ENCODE data around the gene FBLN1.
"Not testable (repeated sequence)": the region's sequence is repeated elsewhere in the genome, so short reads cannot be mapped to it uniquely, and the experiment has no call there.

Gene FBLN1

GRCh38 chr22:45585946-45586540, 83.4 kb downstream of the FBLN1 start:
- DNase-seq, result no peak

- DNase-seq, result no peak
These were observed 84.1 kb downstream of the FBLN1 start for GRCh38 chr22:45586651-45587405.

GRCh38 chr22:45587638-45588505, 85.2 kb downstream of the FBLN1 start:
- DNase-seq, result peak; percentile 58

GRCh38 chr22:45589556-45589955, 86.9 kb downstream of the FBLN1 start:
- no peak for DNase-seq

GRCh38 chr22:45590262-45590661, 87.6 kb downstream of the FBLN1 start:
- DNase-seq, result no peak

GRCh38 chr22:45591633-45592213, 89.0 kb downstream of the FBLN1 start:
- not testable (repeated sequence) for DNase-seq

- no peak for DNase-seq
These were observed 91.6 kb downstream of the FBLN1 start for GRCh38 chr22:45594123-45594941.

GRCh38 chr22:45597460-45598192, 94.9 kb downstream of the FBLN1 start:
- DNase-seq, result no peak

- no peak for DNase-seq
These were observed 96.0 kb downstream of the FBLN1 start for GRCh38 chr22:45598596-45599217.

GRCh38 chr22:45599836-45600577, 97.3 kb downstream of the FBLN1 start:
- DNase-seq, result no peak

- DNase-seq, result peak; percentile 14
These were observed 98.4 kb downstream of the FBLN1 start for GRCh38 chr22:45600790-45601730.

GRCh38 chr22:45602004-45602733, 99.5 kb downstream of the FBLN1 start:
- no peak for DNase-seq

GRCh38 chr22:45602824-45603595, 100.3 kb downstream of the FBLN1 start:
- peak; percentile 67 for DNase-seq

GRCh38 chr22:45603619-45604018, 100.9 kb downstream of the FBLN1 start:
- no peak for DNase-seq

GRCh38 chr22:45608045-45608444, 105.4 kb downstream of the FBLN1 start:
- DNase-seq, result not testable (repeated sequence)

- peak; percentile 84 for DNase-seq
These were observed 106.1 kb downstream of the FBLN1 start for GRCh38 chr22:45608763-45609180.

GRCh38 chr22:45612451-45612901, 109.8 kb downstream of the FBLN1 start:
- peak; percentile 91 for DNase-seq
